Suprapubic skin (tissue), 3 donors: Measurements from ENCODE around the gene CITED2.

ENCODE experiments used
- EP300 ChIP-seq: sonication (generic); formaldehyde crosslinking; IDR thresholded peaks from one replicate; pipeline ENCODE4 v1.6.1; 2017; ENCODE audit warnings: antibody characterized with exemption
- POLR2A ChIP-seq, 2 donors: fragments of 450-650 bp; IDR thresholded peaks; one replicate each; pipeline ENCODE4 v1.6.1; 2017; ENCODE audit warnings: antibody characterized with exemption in 2 of 2, mild to moderate bottlenecking in 2 of 2, moderate library complexity in 2 of 2
- TF ChIP-seq, protein P1 (sequence below), 2 donors: fragments of 200-600 bp in 1 of 2; fragments of 450-650 bp in 1 of 2; sonication (generic) in 1 of 2; IDR thresholded peaks; one replicate each; pipeline ENCODE4 v1.5.1; 2016 to 2019; ENCODE audit warnings: antibody characterized with exemption in 2 of 2, mild to moderate bottlenecking in 1 of 2, moderate library complexity in 1 of 2

GRCh38 chr6:139335447-139336210, 38.8 kb downstream of the CITED2 start:
- TF ChIP-seq, protein P1, sequence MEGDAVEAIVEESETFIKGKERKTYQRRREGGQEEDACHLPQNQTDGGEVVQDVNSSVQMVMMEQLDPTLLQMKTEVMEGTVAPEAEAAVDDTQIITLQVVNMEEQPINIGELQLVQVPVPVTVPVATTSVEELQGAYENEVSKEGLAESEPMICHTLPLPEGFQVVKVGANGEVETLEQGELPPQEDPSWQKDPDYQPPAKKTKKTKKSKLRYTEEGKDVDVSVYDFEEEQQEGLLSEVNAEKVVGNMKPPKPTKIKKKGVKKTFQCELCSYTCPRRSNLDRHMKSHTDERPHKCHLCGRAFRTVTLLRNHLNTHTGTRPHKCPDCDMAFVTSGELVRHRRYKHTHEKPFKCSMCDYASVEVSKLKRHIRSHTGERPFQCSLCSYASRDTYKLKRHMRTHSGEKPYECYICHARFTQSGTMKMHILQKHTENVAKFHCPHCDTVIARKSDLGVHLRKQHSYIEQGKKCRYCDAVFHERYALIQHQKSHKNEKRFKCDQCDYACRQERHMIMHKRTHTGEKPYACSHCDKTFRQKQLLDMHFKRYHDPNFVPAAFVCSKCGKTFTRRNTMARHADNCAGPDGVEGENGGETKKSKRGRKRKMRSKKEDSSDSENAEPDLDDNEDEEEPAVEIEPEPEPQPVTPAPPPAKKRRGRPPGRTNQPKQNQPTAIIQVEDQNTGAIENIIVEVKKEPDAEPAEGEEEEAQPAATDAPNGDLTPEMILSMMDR (IDR thresholded peaks at IDR 0.05): no peak
- TF ChIP-seq EP300 (no peak), POLR2A (IDR thresholded peaks at IDR 0.05) (no peak)
